ENCODE results near the gene AKT2.

AKT2 gene

GRCh38 chr19:40315812-40316470 lies 30.8 kb upstream of the AKT2 start:
- FAIRE-seq = no peak
- TF ChIP-seq POLR2A (IDR thresholded peaks at IDR 0.05; ENCODE audit: low read depth, low read length) = no peak
- no peak for TF ChIP-seq POLR2AphosphoS5 (IDR thresholded peaks at IDR 0.05; ENCODE audit: low read depth, low read length)
- no peak for DNase-seq (ENCODE audit: insufficient read length)

DNA sequence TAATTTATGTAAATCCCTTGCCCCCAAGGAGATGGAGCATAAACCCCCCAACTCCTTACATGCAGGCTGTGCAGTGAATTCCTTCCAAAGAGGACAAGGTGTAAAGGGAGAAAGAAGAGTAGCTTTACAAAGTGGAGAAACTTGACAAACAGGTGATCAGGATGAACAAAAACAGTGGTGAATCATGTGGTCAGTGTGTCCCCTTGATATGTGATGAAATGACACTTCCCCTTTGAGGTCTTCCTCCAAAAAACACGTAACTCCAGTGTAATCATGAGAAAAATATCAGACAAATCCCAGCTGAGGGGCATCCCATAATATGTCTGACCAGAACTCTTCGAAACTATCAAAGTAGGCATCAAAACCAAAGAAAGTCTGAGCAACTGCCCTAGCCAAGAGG lies 29.5 kb upstream of the AKT2 start:
- FAIRE-seq (no peak), DNase-seq (ENCODE audit: insufficient read length) (no peak)

GRCh38 chr19:40313229-40313983 lies 28.3 kb upstream of the AKT2 start:
- no peak for DNase-seq (ENCODE audit: insufficient read length)
- no peak for FAIRE-seq
- TF ChIP-seq TAF1 (IDR thresholded peaks at IDR 0.05; ENCODE audit: borderline replicate concordance, low read depth, low read length) = no peak
- TF ChIP-seq POLR2A (IDR thresholded peaks at IDR 0.05; ENCODE audit: low read depth, low read length) = no peak
- no peak for TF ChIP-seq POLR2AphosphoS5 (IDR thresholded peaks at IDR 0.05; ENCODE audit: low read depth, low read length)

More for the DNA sequence above, 29.5 kb upstream of the AKT2 start:
- TF ChIP-seq POLR2A (IDR thresholded peaks at IDR 0.05; ENCODE audit: low read depth, low read length) = no peak
- TF ChIP-seq POLR2AphosphoS5 (IDR thresholded peaks at IDR 0.05; ENCODE audit: low read depth, low read length) = no peak
- TF ChIP-seq TAF1 (IDR thresholded peaks at IDR 0.05; ENCODE audit: borderline replicate concordance, low read depth, low read length) = no peak

DNA sequence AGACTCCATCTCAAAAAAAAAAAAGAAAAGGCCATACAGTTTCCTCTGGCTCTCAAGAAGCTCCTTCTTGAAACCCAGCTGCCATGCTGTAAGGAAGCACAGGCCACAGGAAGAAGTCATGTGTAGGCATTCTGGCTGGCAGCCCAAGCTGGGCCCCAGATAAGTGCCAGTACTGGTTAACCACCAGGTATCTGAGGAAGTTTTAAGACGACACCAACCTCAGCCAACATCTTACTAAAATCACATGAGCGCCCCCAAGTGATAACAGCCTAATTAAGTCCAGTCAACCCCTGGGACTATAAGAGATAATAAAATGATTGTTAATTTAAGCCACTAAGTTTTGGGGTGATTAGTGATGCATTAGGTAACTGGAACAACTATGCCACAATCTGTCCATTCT lies 27.4 kb upstream of the AKT2 start:
- DNase-seq (ENCODE audit: insufficient read length) (no peak), FAIRE-seq (no peak)
- TF ChIP-seq TAF1 (IDR thresholded peaks at IDR 0.05; ENCODE audit: borderline replicate concordance, low read depth, low read length) = no peak
- no peak for TF ChIP-seq POLR2AphosphoS5 (IDR thresholded peaks at IDR 0.05; ENCODE audit: low read depth, low read length)
- no peak for TF ChIP-seq POLR2A (IDR thresholded peaks at IDR 0.05; ENCODE audit: low read depth, low read length)

- FAIRE-seq (no peak), DNase-seq (ENCODE audit: insufficient read length) (no peak)
- TF ChIP-seq POLR2A (IDR thresholded peaks at IDR 0.05; ENCODE audit: low read depth, low read length) (no peak), POLR2AphosphoS5 (IDR thresholded peaks at IDR 0.05; ENCODE audit: low read depth, low read length) (no peak), TAF1 (IDR thresholded peaks at IDR 0.05; ENCODE audit: borderline replicate concordance, low read depth, low read length) (no peak)
Measured at GRCh38 chr19:40309666-40310065, 24.5 kb upstream of the AKT2 start.

- peak; percentile 73 for DNase-seq (ENCODE audit: insufficient read length)
- TF ChIP-seq POLR2A (IDR thresholded peaks at IDR 0.05; ENCODE audit: low read depth, low read length) (no peak), POLR2AphosphoS5 (IDR thresholded peaks at IDR 0.05; ENCODE audit: low read depth, low read length) (no peak), TAF1 (IDR thresholded peaks at IDR 0.05; ENCODE audit: borderline replicate concordance, low read depth, low read length) (no peak)
- FAIRE-seq = peak; percentile 78
Measured at GRCh38 chr19:40305403-40305802, 20.3 kb upstream of the AKT2 start.

- DNase-seq (ENCODE audit: insufficient read length) (no peak), FAIRE-seq (no peak)
Measured at GRCh38 chr19:40304306-40304705, 19.2 kb upstream of the AKT2 start.

GRCh38 chr19:40303765-40304164 lies 18.6 kb upstream of the AKT2 start:
- FAIRE-seq (no peak), DNase-seq (ENCODE audit: insufficient read length) (no peak)
- TF ChIP-seq POLR2A (IDR thresholded peaks at IDR 0.05; ENCODE audit: low read depth, low read length) (no peak), POLR2AphosphoS5 (IDR thresholded peaks at IDR 0.05; ENCODE audit: low read depth, low read length) (no peak), TAF1 (IDR thresholded peaks at IDR 0.05; ENCODE audit: borderline replicate concordance, low read depth, low read length) (no peak)

More at GRCh38 chr19:40304306-40304705, 19.2 kb upstream of the AKT2 start:
- TF ChIP-seq POLR2A (IDR thresholded peaks at IDR 0.05; ENCODE audit: low read depth, low read length) (no peak), POLR2AphosphoS5 (IDR thresholded peaks at IDR 0.05; ENCODE audit: low read depth, low read length) (no peak), TAF1 (IDR thresholded peaks at IDR 0.05; ENCODE audit: borderline replicate concordance, low read depth, low read length) (no peak)

DNA sequence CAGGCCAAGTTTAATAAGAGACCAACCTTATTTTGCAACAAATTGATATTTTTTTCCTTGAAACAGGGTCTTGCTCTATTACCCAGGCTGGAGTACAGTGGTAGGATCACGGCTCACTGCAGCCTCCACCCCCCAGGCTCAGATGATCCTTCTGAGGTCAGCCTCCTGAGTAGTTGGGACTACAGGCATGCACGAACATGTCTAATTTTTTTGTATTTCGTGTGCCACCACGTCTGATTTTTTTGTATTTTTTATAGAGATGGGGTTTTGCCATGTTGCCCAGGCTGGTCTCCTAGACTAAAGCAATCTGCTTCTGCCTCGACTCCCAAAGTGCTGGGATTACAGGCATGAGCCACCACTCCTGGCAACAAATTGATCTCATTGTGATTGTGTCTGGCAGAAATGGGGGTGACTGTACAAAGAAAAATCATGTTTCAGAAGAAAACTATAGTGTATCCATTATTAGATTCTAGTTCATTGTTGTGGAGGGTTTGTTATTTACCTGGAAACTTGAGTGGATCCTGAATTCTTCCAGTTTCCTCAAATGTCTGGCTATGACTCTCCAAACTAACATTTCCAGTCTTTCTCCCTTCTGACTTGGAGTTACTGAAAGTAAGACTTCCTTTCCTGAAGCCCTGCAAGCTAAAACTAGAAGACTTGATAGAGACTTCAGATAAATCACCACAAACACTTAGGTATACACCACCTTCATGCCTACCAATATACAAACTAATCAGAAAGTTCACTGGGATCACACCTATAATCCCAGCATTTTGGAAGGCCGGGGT lies 17.3 kb upstream of the AKT2 start:
- FAIRE-seq = no peak
- TF ChIP-seq POLR2AphosphoS5 (IDR thresholded peaks at IDR 0.05; ENCODE audit: low read depth, low read length) (no peak), TAF1 (IDR thresholded peaks at IDR 0.05; ENCODE audit: borderline replicate concordance, low read depth, low read length) (no peak), POLR2A (IDR thresholded peaks at IDR 0.05; ENCODE audit: low read depth, low read length) (no peak)
- no peak for DNase-seq (ENCODE audit: insufficient read length)

DNA sequence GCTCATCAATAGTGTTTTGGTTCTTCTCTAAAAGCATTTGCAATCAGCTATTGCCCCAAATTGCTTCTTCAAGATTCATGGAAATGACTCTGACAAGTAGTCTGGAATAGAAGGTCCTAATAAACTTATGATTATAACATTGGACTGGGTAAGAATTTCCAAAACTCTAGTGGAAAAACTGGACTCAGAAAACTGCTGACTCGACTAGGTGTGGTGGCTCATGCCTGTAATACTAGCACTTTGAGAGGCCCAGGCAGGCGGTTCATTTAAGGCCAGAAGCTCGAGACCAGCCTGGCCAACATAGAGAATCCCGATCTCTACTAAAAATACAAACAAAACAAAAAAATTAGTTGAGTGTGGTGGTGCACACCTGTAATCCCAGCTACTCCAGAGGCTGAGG lies 15.5 kb upstream of the AKT2 start:
- no peak for DNase-seq (ENCODE audit: insufficient read length)
- TF ChIP-seq POLR2A (IDR thresholded peaks at IDR 0.05; ENCODE audit: low read depth, low read length) (no peak), TAF1 (IDR thresholded peaks at IDR 0.05; ENCODE audit: borderline replicate concordance, low read depth, low read length) (no peak), POLR2AphosphoS5 (IDR thresholded peaks at IDR 0.05; ENCODE audit: low read depth, low read length) (no peak)
- FAIRE-seq = no peak

DNA sequence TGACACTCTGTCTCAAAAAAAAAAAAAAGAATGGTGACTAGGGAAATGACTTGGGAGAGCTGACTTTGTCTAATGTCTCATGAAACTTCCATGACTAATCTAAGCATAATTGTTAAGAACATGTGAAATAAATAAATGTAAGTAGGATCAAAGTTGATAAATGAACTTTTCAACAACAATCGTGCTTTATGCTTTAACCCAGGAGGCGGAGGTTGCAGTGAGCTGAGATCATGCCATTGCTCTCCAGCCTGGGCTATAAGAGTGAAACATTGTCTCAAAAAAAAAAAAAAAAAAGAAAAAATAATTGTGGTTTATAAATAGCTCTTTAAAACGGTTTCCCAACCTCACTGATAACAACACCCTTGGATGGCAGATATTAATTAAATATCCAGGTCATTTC lies 12.9 kb upstream of the AKT2 start:
- TF ChIP-seq TAF1 (IDR thresholded peaks at IDR 0.05; ENCODE audit: borderline replicate concordance, low read depth, low read length) (no peak), POLR2A (IDR thresholded peaks at IDR 0.05; ENCODE audit: low read depth, low read length) (no peak), POLR2AphosphoS5 (IDR thresholded peaks at IDR 0.05; ENCODE audit: low read depth, low read length) (no peak)
- FAIRE-seq (no peak), DNase-seq (ENCODE audit: insufficient read length) (no peak)
